AG08396 (cell line): ENCODE results near the gene FZR1.
"Not testable (repeated sequence)": the region's sequence is repeated elsewhere in the genome, so short reads cannot be mapped to it uniquely, and the experiment has no call there.

Source experiments
- DNase-seq: peaks from one replicate; pipeline ENCODE4 v3.0.0; 2012; ENCODE audit warnings: low spot score, mixed read lengths

Gene FZR1

GRCh38 chr19:3547301-3547731, 41.2 kb downstream of the FZR1 start:
- peak; percentile 80 for DNase-seq

DNA sequence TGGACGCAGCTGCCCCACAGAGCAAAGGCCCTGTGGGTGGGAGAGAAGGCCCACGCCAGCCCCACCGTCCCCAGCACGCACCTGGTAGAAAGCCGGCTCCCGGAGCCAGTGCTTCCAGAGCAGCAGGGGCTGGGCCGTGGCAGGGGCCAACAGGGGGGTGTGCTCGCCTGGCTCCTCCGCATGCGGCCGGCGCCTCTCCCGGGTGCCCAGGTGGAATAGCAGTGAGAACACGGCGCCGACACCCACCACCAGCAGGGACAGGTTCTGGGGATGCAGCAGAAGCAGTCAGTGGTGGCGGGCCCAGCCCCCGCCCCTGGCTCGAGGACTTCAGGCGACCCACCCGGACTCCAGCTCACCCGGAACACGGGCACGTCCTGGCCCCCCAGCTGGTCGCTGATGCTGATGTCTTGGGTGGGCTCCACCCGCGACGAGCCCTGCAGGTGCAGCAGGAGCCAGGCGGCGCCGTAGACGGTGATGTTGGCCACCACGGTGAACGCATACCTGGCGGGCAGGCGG, 41.7 kb downstream of the FZR1 start:
- DNase-seq, result no peak

DNA sequence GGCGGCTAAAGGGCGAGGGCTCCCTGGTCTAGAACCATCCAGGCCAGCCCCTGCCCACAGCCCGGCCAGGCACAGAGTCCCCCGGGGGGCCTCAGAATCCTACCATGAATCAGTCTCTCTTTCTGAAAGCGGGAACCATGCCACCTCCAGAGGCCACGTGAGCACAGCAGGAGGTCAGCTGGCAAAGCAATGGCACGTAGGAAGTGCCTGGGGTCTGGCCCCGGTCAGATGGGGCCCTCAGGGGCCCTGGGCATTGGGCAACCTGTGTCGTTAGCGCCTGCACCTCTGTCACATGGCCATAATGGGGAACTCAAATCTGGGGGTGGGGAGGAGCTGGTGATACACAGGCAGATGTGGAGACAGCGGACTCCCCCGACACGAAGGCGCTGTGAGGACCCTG, 42.5 kb downstream of the FZR1 start:
- DNase-seq, result no peak

- no peak for DNase-seq
Observed at GRCh38 chr19:3549816-3550215, 43.7 kb downstream of the FZR1 start.

GRCh38 chr19:3550947-3551791, 45.1 kb downstream of the FZR1 start:
- DNase-seq, result no peak

DNA sequence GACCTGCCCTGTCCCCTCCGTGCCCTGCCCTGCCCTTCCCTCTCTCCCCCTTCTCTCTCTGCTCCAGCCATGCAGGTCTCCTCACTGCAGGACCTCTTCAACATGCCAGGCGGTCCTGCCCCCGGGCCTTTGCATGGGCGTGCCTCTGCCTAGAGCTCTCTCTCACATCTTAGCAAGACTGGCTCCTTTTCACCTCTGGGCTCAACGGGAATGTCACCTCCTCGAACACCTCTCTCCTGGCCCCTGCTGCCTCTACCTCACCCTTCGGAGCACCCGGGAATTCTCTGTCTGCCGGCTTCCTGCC, 45.6 kb downstream of the FZR1 start:
- DNase-seq, result no peak

GRCh38 chr19:3554254-3555083, 48.4 kb downstream of the FZR1 start:
- no peak for DNase-seq

DNA sequence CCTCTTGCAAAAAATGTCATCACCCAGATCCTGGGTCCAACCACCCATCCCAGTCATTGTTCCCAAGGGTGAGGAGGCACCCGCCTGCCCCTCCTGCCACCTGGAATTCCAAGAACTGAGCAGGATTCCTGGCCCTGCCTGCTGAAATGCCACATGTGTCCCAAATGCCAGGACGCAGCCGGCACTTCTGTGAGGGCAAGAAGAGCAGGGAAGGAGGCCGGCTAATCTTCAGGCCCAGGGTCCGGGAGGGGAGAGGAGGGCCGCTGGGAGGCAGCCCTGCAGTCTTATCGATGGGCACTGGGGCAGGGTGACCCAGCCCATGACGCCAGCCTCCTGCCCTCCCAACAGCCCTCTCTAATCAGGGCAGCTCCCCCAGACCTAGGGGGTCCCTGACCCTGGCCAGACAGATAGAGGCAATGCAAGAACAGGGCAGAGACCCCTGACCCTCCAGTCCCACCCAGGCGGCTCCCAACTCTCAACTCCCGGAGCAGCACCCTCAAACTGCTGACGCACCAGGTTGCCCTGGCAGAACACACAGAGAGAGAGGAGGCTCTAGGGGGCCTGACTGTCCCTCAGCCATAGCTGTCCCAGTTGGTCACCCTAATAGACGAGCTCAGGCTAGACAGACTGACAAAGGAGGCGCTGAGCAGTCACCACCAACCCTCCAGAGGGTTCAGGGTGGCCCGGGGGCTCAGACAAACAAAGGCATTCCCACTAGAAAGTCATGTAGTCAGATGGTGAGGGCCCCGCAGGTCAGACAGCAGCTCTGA, 49.7 kb downstream of the FZR1 start:
- no peak for DNase-seq

- no peak for DNase-seq
Observed at GRCh38 chr19:3556423-3556977, 50.4 kb downstream of the FZR1 start.

DNA sequence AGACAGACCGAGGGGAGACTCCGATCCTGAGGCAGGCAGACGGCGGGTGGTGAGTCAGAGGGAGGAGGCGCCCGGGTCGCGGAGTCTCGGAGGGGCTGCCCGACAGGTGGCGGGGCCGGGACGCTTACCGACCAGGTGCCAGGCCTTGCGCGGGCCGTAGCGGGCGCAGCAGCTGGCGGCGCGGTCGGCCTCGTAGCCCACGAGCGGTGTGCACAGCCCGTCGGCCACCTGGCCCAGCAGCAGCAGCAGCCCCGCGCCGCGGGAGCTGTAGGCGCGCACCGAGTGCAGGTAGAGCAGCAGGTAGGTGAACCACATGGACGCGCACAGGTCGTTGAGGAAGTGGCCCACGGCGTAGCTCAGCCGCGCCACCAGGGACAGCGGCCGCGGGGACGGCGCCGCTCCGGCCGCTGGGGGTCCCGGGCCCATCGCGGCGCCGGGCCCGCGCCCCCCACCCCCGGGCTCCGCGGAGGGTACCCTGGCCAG, 50.9 kb downstream of the FZR1 start:
- DNase-seq, result peak; percentile 77

GRCh38 chr19:3557461-3558248, 51.5 kb downstream of the FZR1 start, which contains the start of gene MFSD12:
MFSD12 (minus strand) TSS chr19:3557586; CDS start chr19:3557403, 183 bp downstream.
- DNase-seq, result peak; percentile 100

GRCh38 chr19:3563709-3564524, 57.8 kb downstream of the FZR1 start:
- no peak for DNase-seq

GRCh38 chr19:3565139-3565538, 59.0 kb downstream of the FZR1 start:
- DNase-seq, result no peak

DNA sequence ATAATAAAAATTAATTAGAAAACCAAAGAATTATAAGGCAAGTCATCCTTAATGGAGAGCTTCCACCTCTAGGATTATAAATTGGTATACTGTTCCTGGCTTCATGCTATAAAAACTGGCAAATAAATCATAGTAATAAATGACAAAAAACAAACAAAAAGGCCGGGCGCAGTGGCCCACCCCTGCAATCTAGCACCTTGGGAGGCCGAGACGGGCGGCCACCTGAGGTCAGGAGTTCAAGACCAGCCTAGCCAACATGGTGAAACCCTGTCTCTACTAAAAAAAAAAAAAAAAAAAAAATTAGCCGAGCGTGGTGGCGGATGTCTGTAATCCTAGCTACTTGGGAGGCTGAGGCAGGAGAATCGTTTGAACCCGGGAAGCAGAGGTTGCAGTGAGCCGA, 63.9 kb downstream of the FZR1 start:
- not testable (repeated sequence) for DNase-seq

- DNase-seq, result no peak
Observed at GRCh38 chr19:3570606-3571011, 64.5 kb downstream of the FZR1 start.

- DNase-seq, result peak; percentile 98
Observed at GRCh38 chr19:3572132-3572854, 66.2 kb downstream of the FZR1 start.

- DNase-seq, result no peak
Observed at GRCh38 chr19:3572855-3573161, 66.7 kb downstream of the FZR1 start, which contains the start of gene HMG20B. HMG20B (plus strand) TSS chr19:3572944; CDS start chr19:3573310, 366 bp downstream.

GRCh38 chr19:3573162-3573857, 67.2 kb downstream of the FZR1 start:
- DNase-seq, result no peak
